ENCODE results near the gene RAD51B.

- no peak for TF ChIP-seq CTCF (IDR thresholded peaks at IDR 0.05; ENCODE audit: insufficient read depth, low read length)
- no peak for TF ChIP-seq SPI1 (IDR thresholded peaks at IDR 0.05; ENCODE audit: borderline replicate concordance, low read depth)
- no peak for TF ChIP-seq REST (IDR thresholded peaks at IDR 0.05; ENCODE audit: insufficient replicate concordance, low read depth)
Measured at GRCh38 chr14:68598089-68598488, 778.5 kb downstream of the RAD51B start.

Data from HL-60 (cell line).